Stimulated activated CD4-positive, alpha-beta T cell treated with anti-CD3 and anti-CD28 coated beads, Interleukin-2, amount 100 ng/mL, for 4 hours (primary cell): ENCODE results near the gene LRPPRC.
A peak's percentile ranks its signal among the peaks of the same experiment; 100 is the strongest.
"Not testable (repeated sequence)": the region's sequence is repeated elsewhere in the genome, so short reads cannot be mapped to it uniquely, and the experiment has no call there.

Experiments
- DNase-seq: peaks from one replicate; pipeline ENCODE4 v3.0.0-alpha.2; 2020; ENCODE audit warnings: low read depth

Gene LRPPRC

GRCh38 chr2:43995733-43996533 is at the start of gene LRPPRC:
LRPPRC (minus strand) TSS chr2:43995989; CDS start chr2:43995947, 42 bp downstream.
- DNase-seq = peak; percentile 87

GRCh38 chr2:44045061-44045460 is 49.3 kb upstream of the LRPPRC start:
- no peak for DNase-seq

DNA sequence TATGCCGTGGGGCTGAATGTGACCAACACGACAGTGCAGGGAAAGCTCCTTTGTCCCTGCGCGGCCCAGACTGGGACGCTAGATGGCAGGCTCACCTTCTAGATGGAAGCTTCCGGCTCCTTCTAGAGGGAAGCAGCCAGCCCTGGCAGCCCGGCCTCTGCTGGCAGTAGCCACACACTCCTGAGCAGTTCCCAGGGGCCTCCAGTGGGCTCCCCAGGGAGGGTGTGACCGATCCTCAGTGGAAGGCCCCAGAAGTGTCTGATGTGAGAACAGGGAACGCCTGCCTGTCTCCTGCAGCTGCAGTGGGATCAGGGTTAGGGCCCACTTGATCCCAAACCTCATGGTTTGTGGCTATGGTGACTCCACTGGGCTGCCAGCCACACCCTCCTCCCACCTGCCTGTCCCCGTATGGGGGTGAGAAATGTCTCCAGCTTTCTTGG is 48.5 kb upstream of the LRPPRC start:
- peak; percentile 65 for DNase-seq

DNA sequence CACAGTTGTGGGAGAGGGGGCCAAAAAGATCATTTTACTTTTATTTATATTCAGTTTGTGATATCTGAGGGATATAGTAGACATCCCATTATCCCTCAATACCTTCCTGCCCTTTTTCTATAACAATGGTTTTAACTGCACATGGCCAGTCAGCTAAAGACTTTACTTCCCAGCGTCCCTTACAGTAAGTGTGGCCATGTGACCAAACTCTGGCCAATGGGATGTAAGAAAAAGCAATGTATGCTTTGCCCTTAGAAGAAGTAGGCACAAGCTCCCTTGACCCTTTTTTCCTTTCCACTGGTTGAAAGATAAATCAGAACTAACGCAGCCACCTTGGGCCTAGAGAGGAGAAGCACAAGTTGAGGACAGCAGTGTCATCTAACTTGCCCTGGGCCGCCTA is 44.6 kb upstream of the LRPPRC start:
- DNase-seq = no peak

DNA sequence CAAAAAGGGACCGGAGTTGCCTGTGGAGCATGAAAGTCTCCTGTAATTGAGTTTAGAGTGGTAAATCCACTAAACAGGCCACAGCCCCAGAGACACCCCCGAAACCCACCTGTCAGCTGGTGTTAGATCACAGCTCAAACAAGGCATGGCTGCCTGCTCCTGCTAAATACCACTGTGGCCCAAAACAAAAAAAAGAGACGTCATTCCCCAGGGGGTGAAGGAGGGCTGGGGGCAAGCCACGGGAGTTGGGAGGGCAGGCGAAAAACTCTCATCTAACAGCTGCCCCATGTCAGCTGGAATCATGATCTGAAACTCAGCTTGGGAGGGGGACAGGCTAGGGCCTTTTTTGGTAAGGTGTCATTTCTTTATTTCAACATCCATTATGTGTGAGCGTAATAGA is 42.5 kb upstream of the LRPPRC start:
- DNase-seq = no peak

- DNase-seq = no peak
These were observed 41.4 kb upstream of the LRPPRC start for GRCh38 chr2:44037221-44037620.

DNA sequence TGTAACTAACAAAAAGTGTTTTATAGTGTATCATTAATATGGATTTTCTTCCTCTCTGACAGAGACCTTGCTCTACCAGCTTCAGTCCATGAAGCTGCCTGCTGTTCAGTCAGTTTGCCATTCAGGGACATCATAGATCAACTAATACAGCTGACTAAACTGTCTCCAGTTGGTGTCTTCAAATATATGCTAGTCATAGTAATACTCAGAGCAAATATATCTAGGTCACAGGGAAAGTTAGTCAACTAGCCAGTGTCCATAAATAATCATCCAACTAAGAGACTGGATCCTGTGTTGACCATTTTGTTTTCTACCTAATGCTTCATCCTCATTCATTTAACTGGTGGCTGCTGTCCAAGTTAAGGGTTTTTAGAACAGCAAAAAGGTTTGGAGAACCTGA is 38.2 kb upstream of the LRPPRC start:
- no peak for DNase-seq

DNA sequence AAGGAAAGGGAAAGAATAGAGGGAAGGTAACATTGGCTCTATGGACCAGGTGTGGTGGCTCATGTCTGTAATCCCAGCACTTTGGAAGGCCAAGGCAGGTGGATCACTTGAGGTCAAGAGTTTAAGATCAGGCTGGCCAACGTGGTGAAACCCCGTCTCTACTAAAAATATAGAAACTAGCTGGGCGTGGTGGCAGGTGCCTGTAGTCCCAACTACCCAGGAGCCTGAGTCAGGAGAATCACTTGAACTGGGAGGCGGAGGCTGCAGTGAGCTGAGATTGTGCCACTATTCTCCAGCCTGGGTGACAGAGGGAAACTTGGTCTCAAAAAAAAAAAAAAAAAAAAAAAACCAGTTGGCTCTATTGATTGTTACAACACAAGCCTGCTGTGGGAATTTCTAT is 31.3 kb upstream of the LRPPRC start:
- not testable (repeated sequence) for DNase-seq

DNA sequence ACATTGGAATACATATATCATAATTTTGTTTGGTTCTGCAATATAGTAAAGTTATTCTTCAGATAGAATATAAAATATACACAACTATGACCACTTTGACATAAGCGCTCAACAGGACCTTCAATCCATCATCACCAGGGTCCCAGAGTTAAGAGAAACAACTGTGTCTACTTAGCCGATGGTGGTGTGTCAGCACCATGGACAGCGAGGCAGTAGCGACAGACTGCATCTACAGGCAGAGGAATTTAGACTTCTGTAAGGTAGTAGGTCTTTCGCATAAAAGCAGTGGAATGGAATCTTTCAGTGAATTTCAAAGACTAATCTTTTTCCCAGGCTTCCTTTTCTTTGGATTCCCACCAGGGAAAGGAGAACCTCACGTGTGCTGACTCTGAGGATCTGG is 20.5 kb upstream of the LRPPRC start:
- DNase-seq = no peak

DNA sequence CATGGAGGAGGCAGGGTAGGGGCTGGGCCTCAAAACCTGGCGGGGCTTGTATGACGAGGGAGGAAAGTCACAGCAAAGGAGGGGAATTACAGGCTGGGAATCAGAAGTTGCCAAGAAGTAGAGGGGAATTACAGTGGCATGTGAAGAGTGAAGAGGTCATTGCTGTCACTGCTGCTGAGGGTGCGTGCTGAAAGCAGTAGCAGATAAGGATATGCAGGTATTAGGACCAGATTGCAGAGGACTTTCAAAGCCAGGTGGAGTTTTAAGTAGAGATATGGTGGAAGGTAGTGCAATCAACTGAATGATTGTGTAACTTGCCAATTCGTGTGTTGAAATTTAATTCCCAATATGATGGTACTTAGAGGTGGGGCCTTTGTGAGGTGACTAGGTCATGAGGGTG is 19.4 kb upstream of the LRPPRC start:
- DNase-seq = no peak

GRCh38 chr2:44013205-44013604 is 17.4 kb upstream of the LRPPRC start:
- DNase-seq = not testable (repeated sequence)

DNA sequence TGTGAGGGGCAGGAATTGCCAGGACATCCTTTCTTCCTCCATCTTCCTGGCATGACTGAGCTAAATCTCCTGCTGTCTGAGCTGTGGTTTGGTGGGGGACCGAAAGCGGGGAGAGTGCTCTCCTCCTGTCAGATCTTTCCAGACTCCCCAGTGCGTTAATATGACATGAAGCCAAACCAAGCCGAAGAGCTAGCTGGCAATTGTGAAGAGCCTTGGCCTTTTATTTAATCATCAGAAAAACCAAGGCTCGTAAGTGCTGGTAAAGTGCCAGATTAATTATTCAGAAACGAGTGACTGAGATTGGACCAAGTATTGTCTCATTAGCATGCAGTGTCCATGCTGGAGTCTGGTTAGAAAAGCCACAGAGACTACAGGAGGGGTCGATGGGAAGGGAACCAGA is 14.5 kb upstream of the LRPPRC start:
- no peak for DNase-seq

- no peak for DNase-seq
These were observed 13.4 kb upstream of the LRPPRC start for GRCh38 chr2:44009136-44009735.

GRCh38 chr2:44005846-44006245 is 10.1 kb upstream of the LRPPRC start:
- DNase-seq = no peak

DNA sequence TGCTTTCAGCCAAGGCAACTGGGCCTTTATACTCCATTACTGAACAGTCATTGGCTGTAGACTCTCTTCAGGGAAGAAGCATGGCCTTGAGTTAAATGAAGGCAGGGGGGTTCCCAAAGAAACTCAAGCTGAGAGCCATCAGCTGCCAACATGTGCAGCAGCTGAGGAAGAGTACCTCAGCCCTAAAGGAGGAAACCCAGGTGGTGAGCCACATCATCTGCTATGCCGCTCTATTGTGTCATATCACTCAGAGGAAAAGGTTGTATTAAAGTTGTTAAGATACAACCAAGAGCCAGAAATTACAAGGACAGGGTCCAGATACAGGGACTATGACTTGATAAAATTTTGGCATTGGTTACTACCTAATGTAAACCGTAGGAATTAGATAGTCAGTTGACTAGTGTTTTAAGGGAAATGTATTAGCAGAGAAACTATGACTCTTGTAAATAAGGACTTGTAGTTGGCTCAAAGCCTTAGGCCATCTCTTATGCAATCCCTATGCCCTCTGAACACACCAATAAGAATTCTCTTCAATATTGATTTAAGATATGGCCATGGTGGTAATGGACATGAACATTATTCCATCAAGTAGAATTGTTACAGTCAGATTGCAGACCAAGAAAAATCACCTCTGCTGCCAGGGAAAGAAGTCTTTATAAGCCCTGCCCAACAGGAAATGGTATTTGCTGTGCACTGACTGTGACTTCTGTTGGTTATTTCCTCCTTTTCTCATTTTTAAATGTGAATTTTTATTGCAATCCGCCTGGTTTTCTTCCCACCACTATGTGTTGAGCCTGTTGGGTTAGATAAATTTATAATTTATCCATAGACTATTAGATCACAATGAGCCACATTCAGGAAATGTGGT is 9.2 kb upstream of the LRPPRC start:
- no peak for DNase-seq

DNA sequence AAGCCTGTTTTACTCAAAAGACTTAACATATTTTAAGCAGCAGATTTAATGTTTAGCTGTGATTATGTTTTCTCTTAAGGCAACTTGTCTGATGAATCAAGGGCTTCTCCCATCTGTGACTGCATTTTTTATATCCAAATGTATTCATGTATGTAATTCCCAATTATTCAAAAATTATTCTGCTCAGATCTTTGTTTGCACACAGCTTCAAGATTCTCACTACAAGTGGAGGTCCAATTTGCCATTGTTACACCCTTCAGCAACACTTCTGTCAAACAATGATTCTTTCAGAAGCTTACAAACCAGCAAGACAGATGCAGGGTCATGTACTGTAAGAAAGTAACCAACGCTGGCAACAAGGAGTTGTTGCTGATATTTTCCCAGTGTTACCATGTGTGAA is 5.9 kb upstream of the LRPPRC start:
- no peak for DNase-seq

- no peak for DNase-seq
These were observed 2.5 kb upstream of the LRPPRC start for GRCh38 chr2:43998263-43998662.

DNA sequence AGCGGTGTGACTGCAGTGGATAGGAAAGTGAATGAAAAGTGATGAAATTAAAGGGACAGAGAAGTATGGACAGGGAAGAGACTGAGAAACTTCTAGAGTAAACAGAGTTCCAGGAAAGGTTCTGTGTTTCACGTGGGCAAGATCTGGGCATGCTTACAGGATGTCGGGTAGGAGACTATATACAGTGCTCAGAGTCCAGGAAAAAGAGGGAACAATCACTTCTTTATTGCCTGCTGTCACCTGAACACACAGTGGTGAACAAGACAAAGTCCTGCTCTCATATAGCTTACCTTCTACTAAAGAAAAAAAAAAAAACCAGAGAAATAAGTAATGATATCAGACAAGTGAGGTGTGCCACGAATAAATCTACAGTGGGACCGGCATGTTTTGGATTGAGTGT is 2.4 kb downstream of the LRPPRC start:
- DNase-seq = no peak

DNA sequence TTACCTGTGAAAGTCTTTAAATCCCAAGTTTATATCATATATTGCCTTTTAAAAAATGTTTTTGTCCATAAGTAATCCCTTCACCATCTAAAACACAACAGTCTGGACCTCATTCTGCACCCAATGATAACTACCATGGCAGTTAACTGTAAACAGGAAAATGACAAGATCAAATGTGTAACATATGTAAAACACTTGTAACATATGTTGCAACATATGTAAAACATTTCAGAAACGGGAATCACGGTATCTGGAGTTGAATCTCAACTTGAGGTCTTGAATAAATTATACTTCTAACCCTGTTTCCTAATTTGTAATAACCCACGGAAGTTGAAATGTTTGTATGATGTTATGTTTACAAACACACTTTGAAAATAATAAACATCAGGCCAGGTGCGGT is 6.2 kb downstream of the LRPPRC start:
- no peak for DNase-seq

- no peak for DNase-seq
These were observed 9.2 kb downstream of the LRPPRC start for GRCh38 chr2:43986600-43986999.

DNA sequence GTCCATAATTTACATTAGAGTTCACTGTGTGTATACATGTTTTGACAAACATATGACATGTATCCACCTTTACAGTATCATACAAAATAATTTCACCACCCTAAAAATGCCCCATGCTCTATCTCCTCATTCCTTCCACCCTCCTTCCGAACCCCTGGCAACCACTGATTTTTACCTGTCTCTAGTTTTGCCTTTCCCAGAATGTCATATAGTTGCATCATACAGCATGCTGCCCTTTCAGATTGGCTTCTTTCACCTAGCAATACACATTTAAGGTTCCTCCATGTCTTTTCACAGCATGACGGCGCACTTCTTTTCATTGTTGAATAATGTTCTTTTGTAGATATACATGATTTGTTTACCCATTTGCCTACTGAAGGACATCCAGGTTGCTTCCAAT is 10.4 kb downstream of the LRPPRC start:
- DNase-seq = no peak

DNA sequence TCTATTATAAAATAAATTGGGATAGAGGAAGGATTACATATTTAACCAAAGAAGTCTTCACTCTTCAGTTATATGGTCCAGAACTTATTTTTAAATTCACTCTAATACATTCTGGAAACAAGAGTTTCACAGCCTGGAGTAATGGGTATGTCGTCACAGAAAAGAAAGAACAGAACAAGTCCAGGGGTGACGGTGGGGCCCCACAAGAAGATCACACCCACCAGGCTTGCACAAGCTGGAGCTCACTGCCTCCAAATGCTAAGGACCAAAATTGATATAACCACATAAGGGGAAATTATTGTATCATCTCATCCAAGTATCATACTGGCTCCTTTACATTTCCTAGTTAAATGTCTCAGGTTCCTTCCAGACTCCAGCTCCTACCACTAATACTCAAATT is 11.3 kb downstream of the LRPPRC start:
- DNase-seq = no peak

DNA sequence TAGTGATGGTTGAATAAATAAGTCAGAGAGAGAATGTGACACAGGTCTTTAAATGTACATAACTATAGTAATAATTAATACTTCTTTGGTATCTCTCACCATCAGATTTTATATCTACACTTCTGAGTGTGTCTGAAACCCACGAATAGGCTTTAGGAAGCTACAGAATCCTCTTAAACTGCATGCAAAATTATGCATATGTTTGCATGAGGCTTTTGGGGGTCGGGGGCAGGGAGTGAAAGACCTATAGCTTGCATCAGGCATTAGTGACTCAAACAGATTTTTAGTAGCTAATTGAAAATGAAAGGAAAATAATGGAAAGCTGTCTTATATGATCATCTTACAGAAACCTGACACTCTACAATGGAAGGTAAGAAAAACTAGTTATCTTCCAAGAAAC is 14.9 kb downstream of the LRPPRC start:
- DNase-seq = no peak
